Mucosa of descending colon (tissue), 3 donors: ENCODE results near the gene AMER3. TPM values are rescaled to one million over a fixed set of nuclear protein-coding genes. Genes with fewer than 3 reads are reported as not detected.
"Not testable (repeated sequence)": the region's sequence is repeated elsewhere in the genome, so short reads cannot be mapped to it uniquely, and the experiment has no call there.

Source experiments
- ATAC-seq: fragments of 200-7000 bp; cut with Tn5 transposase; one replicate; pipeline ENCODE4 v1.9.1; 2020; ENCODE audit warnings: mild to moderate bottlenecking, moderate library complexity
- DNase-seq, 3 donors: peaks; one replicate each; pipeline ENCODE4 v3.0.0-alpha.2; 2020
- H3K36me3 ChIP-seq: fragments of 200-600 bp; one replicate; pipeline ENCODE4 v1.8.0; 2021; ENCODE audit warnings: low read depth, mild to moderate bottlenecking
- H3K4me1 ChIP-seq: fragments of 200-600 bp; one replicate; pipeline ENCODE4 v1.8.0; 2021; ENCODE audit warnings: low read depth, mild to moderate bottlenecking
- H3K4me3 ChIP-seq: fragments of 200-600 bp; one replicate; pipeline ENCODE4 v1.8.0; 2021; ENCODE audit warnings: mild to moderate bottlenecking
- H3K9me3 ChIP-seq: fragments of 200-600 bp; one replicate; pipeline ENCODE4 v1.8.0; 2021; ENCODE audit warnings: mild to moderate bottlenecking
- CTCF ChIP-seq: fragments of 200-600 bp; IDR thresholded peaks from one replicate; pipeline ENCODE4 v1.8.0; 2022; ENCODE audit warnings: antibody characterized with exemption, mild to moderate bottlenecking
- intact Hi-C, 2 donors: fragments of 100-400 bp; cut with DNase I in 1 of 2; cut with micrococcal nuclease in 1 of 2; formaldehyde crosslinking; loops; one replicate each; pipeline versions ENCODE4 v1.11.0 to v1.11.1; 2022; cut with DNase I, micrococcal nuclease
- total RNA-seq, 3 donors: library from RNA; stranded (reverse); fragmentation: NEBNext Ultra II Directional in 2 of 3; extraction: Animal tissue kit (Norgen Biotek cat#: 25700) in 2 of 3; gene quantifications; one replicate each; pipeline versions ENCODE4 v1.2.1 to v1.2.4, GENCODE V29; 2021 to 2023
- donor health status: DM: no; HTN: no; CAD: no; lungs with moderate emphysema.
- donor health status: DM: no; HTN: no; CAD: no.
- donor health status: DM: no; HTN: yes; CAD: no.

AMER3 gene
- total RNA-seq, 3 donors from 2014 or later = 0.16 to 0.55 (median 0.52) TPM

- no peak overlapping the region for H3K4me3 ChIP-seq
- intact Hi-C loops = no loop called here
- H3K36me3 ChIP-seq = no peaks in the 10 kb centered on the region
- H3K4me1 ChIP-seq = peaks cover 12% of the 10 kb centered on the region
- DNase-seq (no peak), ATAC-seq (no peak)
- TF ChIP-seq CTCF = no peak
- H3K9me3 ChIP-seq = no peaks in the 10 kb centered on the region
Observed at GRCh38 chr2:130726614-130727180, 28.6 kb upstream of the AMER3 start.

- Histone ChIP-seq H3K4me1 (peaks cover 12% of the 10 kb centered on the region), H3K36me3 (no peaks in the 10 kb centered on the region), H3K4me3 (no peak overlapping the region), H3K9me3 (no peaks in the 10 kb centered on the region)
- peak; percentile 86 to 88 (median 86) for DNase-seq
- TF ChIP-seq CTCF = no peak
- peak; percentile 96 for ATAC-seq
- intact Hi-C loops = no loop called here
Observed at GRCh38 chr2:130727286-130727924, 27.9 kb upstream of the AMER3 start.

GRCh38 chr2:130728007-130728454 lies 27.3 kb upstream of the AMER3 start:
- Histone ChIP-seq H3K9me3 (no peaks in the 10 kb centered on the region), H3K36me3 (no peaks in the 10 kb centered on the region), H3K4me3 (no peak overlapping the region), H3K4me1 (peaks cover 12% of the 10 kb centered on the region)
- no peak for TF ChIP-seq CTCF
- intact Hi-C loops = no loop called here
- ATAC-seq = peak; percentile 48
- DNase-seq = no peak

GRCh38 chr2:130728549-130729316 lies 26.6 kb upstream of the AMER3 start, which contains the start of gene GPR148:
Gene GPR148 (plus strand): TSS chr2:130729070. CDS start chr2:130729152, 82 bp downstream.
- H3K9me3 ChIP-seq = no peaks in the 10 kb centered on the region
- DNase-seq (no peak), ATAC-seq (no peak)
- no peaks in the 10 kb centered on the region for H3K36me3 ChIP-seq
- intact Hi-C loops = no loop called here
- H3K4me1 ChIP-seq = peaks cover 12% of the 10 kb centered on the region
- no peak within 1 kb of the TSS for H3K4me3 ChIP-seq
- TF ChIP-seq CTCF = no peak

- no peaks in the 10 kb centered on the region for H3K36me3 ChIP-seq
- no peaks in the 10 kb centered on the region for H3K9me3 ChIP-seq
- peaks cover 12% of the 10 kb centered on the region for H3K4me1 ChIP-seq
- H3K4me3 ChIP-seq = no peak overlapping the region
- no peak for DNase-seq
- TF ChIP-seq CTCF = no peak
- ATAC-seq = no peak
- intact Hi-C loops = no loop called here
Observed at GRCh38 chr2:130729322-130730299, 25.7 kb upstream of the AMER3 start.

GRCh38 chr2:130732257-130732656 lies 23.1 kb upstream of the AMER3 start:
- H3K4me1 ChIP-seq, H3K36me3 ChIP-seq, ATAC-seq, H3K4me3 ChIP-seq, intact Hi-C loops, H3K9me3 ChIP-seq, DNase-seq: not testable (repeated sequence)
